Smooth muscle cell of the brain vasculature (primary cell): Measurements from ENCODE around the gene ZSCAN26.
"Not testable (repeated sequence)": the region's sequence is repeated elsewhere in the genome, so short reads cannot be mapped to it uniquely, and the experiment has no call there.

ENCODE experiments used
- DNase-seq: peaks from one replicate; pipeline ENCODE4 v3.0.0-alpha.2; 2012; ENCODE audit warnings: low read depth, low spot score

The ZSCAN26 gene

DNA sequence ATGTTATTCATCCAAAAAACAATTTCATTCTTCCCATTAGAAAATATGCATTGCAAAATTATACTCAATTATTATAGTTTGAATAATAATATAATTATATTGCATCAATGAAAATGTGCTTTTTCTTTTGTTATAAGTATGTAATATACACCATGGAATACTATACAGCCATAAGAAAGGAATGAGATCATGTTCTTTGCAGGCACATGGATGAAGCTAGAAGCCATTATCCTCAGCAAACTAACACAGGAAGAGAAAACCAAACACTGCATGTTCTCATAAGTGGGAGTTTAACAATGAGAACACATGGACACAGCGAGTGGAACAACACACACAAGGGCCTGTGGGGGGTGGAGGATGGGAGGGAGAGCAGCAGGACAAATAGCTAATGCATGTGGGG lies 9.9 kb upstream of the ZSCAN26 start:
- DNase-seq = no peak

DNA sequence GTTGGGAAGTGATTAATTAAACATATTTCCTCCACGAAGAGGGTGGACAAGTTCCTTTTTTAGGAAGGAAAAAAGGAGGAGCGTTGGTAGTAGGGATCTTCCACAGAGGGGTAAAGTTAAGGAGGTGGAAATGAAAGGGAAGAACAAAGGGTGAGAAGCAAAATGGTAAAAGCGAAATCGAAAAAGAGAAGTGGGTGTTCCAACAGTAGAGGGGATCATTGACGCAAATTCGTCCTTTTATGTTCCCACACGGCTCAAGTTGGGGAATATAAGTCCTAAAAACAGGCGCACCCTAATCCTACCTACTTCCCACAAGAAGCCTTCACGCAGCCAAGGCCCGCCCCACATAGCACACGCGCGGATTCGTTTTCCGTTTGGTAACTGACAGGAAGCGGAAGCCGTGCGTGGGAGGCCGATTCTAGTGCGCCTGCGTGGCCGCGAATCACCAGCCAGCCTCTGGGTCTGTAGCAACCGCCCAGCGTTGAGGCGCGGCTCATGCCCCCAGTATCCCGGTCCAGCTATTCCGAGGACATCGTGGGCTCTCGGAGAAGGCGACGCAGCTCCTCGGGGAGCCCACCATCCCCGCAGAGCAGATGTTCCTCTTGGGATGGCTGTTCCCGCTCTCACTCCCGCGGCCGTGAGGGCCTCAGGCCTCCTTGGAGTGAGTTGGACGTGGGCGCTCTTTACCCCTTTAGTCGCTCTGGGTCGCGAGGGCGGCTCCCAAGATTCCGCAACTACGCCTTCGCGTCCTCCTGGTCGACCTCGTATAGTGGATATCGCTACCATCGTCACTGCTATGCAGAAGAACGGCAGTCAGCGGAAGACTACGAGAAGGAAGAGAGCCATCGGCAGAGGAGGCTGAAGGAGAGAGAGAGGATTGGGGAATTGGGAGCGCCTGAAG lies 7.8 kb upstream of the ZSCAN26 start, which contains the start of gene NKAPL:
Gene NKAPL (plus strand): TSS at position 421 of the 901 bp plus-strand sequence. CDS start 75 bp downstream, at position 496.
- DNase-seq = no peak

DNA sequence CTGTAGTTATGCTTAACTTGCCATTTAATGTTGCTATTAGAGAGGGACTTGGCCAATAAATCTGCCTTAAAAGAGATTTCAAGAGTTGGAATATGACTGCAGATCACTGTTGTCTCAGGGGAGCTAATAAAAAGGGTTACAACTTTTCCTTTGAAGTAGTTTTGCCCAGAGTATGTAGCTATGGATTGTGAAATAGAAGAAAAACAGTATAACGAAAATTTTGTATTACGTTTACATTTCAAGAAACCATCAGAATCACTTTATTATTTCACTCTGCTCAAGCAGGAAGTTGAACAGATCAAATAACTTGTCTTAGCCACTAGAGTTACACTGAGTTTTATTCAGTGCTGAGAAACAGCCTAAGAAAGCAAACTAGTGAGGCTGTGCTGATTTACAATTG lies 3.0 kb upstream of the ZSCAN26 start:
- no peak for DNase-seq

DNA sequence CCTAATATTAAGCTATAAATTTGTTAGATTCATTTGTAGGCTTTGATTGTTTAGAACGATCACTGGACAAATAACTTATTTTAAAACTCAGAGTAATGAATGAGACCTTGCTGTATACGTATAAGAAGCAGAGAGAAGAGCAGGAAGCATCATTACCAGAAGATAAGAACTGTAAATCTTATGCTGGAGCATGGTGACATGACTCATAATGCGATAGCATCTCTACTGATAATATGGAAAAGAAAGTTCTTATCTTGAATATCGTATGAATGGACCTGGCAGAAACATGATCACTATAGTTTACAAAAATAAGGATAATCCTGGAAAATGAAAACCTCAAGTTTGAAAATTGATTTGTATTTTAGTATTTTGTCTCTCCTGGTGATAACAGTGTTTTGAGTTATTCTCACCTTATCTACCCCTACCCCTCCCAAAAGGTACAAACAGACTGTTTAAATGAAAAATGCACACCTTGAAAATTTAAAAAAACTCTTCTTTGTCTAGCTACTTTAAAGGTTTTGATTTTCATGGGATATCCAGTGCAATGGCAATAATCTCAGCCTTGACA lies 2.0 kb upstream of the ZSCAN26 start:
- no peak for DNase-seq

DNA sequence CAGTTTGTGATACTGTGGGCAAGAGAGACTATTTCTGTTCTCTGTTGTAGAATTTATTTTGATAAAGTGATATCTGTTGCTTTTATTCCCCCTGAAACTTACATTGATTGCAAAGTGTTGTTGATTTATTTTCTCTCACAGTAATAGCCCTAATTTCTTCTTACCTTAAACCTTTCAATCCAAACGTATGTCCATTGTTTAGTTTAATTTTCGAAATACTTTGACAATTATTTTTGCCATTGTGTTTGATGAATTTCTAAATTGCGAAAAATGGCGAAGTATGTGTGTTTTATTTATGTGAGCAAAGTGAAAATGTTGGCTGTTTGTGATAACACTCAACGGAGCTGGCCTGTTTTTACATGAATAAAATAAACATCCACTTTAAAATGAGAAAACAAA lies 381 bp upstream of the ZSCAN26 start:
- no peak for DNase-seq

DNA sequence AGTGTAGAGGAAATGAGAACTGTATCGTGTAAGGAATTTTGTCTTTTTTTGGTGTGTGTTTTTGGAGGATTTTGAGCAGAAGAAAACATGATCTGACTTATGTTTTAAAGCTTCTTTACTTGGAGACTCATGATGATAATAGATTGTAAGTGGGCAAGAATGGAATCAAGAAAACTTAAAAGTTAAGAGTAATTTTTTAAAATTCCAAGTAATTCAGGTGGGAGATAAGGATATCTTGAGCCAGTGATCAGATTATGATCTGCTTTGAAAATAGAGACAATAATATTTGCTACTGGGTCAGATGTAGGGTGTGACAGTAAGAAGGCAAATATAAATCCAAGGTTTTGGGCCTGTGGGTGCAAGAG lies 734 bp downstream of the ZSCAN26 start:
- DNase-seq = no peak

DNA sequence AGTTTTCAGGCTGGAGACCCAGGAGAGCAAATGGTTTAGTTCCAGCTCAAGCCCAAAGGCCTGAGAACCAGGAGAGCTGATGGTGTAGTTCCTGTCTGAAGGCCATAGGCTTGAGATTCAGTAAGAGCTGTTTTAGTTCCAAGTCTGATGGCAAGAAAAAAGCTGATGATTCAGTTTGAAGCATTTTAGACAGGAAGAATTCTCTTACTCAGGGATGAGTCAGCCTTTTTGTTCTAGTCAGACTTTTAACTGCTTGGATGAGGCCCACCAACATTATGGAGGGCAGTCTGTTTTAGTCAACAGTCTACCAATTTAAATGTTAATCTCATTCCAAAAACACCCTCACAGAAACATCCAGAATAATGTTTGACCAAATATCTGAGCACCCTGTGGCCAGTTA lies 2.5 kb downstream of the ZSCAN26 start:
- DNase-seq = no peak

DNA sequence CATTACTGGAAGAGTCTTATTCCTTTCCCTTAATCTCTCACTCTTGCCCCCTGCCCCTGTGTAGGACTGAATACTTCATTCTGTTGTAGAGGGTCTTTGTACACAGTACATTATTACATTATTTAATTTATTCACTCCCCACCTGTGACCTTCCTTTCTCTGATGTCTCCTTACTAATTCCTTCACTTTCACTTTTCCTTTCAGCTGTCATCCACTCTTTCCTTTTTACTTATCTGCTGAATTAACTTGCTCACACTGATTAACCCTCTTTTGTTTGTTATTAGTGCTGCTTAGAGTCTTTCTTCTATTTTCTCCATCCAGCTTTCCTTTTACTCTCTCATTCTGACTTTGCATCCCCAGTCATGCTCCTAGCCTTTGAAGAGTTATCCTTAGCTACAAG lies 7.9 kb downstream of the ZSCAN26 start:
- no peak for DNase-seq

DNA sequence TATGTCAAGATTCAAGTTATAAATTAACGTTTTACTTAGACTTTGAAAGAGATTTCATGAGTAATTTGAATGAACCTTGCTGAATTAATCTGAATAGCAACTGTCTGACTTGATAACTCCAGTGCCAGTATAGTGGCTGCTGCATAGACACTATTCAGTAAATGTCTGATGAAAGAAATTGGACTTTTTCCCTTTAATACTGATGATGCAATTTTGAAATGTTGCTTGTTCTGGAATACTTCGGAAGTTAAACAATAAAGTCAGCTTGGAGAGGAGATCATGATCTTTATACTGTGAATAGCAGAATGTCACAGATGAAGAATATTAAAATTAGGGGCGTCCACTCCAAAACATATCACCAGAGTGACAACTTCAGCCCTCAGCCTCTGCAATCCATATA lies 10.8 kb downstream of the ZSCAN26 start:
- DNase-seq = no peak

DNA sequence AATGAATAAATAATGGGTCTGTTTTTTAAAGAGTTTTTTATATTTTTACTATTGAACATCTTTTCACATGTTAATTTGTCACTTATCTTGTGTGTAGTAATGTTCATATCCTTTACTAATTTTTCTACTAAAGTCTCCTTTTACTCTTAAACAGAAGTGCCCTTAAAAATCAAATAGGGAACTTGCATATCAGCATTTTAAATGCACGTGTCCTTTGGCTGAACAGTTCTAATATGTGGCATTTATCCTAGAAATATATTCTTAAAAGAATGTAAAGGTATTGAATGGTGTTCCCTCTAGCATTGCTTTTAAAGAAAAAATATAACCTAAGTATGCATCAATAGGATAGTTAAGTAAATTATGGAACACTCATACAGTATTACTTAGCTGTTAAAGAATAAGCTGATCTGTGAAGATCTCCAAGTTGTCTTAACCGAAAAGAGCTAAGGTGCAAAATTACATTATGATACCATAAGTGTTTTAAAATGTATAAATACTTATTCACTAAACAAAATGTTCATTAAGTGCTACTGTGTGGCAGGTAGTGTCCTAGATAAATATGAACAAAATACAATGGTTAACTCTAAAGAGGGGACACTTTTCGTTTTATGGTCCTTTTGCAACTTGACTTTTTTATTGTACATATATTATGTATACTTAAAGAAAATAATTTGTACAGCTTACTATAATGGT lies 13.8 kb downstream of the ZSCAN26 start:
- DNase-seq = no peak

DNA sequence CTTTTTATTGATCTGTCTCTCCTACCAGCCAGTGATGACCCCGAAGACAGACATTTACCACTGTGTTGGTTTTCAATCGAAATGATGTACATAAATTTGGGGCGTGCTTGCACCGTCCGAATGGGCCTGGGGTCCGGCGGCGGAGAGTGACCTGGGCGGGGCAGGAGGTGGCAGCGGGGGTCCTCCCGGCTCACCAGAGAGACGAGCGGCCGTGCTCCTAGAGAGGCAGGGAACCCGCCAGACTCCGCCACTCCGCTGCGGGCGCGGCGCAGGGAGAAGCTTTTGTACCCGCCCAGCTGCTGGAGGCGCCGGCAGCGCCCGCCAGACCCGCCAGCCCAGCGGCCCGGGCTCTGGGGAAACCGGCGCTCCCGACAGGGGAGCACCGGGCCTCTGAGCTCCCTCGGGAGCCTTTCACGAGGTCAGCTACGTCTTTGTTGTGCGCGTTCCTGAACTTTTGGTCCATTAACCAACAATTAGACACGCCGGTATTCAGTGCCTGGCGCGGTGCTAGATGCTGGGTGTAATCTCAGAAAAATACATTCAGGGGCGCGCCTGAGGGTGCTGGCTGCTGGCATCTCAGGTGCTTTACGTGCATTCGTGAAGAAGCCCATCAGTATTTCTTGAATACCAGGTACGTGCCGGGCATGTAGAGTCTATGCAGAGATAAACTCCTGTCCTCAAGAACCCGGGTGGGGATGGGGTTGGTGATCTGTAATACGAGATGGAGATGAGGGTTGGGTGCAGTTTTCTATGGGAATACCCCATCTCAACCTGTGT lies 14.5 kb downstream of the ZSCAN26 start, which contains the start of gene PGBD1:
Gene PGBD1 (plus strand): TSS at position 285 of the 777 bp plus-strand sequence. CDS start 2,242 bp downstream, outside the sequence.
- peak; percentile 39 for DNase-seq

DNA sequence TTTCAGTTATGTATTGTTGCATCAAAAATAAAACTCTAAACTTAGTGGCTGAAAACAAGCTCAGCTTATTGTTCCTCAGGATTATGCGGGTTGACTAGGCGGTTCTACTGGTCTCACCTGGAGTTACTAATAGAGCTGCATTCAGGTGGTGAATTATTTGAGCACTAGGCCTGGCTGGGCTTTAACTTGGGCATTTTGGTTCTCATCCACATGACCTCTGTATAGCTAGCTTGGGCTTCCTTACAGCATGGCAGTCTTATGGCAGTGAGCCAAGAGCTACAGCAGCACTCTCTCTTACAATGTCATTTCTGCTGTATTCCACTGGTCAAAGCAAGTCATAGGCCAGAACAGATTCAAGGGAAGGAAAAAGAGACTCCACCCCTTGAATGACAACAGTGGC lies 16.0 kb downstream of the ZSCAN26 start:
- DNase-seq = no peak

DNA sequence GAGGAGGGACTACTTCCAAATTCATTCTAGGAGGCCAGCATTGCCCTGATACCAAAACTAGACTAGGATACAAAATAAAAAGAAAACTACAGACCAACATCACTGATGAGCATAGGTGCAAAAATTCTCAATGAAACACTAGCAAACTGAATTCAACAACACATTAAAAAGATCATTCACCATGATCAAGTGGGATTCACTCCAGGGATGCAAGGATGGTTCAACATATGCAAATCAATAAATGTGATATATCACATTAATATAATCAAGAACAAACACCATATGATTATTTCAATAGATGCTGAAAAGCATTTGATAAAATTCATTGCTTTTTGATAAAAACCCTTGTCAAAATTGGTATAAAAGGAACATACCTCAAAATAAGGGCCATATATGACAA lies 24.6 kb downstream of the ZSCAN26 start:
- DNase-seq = no peak

DNA sequence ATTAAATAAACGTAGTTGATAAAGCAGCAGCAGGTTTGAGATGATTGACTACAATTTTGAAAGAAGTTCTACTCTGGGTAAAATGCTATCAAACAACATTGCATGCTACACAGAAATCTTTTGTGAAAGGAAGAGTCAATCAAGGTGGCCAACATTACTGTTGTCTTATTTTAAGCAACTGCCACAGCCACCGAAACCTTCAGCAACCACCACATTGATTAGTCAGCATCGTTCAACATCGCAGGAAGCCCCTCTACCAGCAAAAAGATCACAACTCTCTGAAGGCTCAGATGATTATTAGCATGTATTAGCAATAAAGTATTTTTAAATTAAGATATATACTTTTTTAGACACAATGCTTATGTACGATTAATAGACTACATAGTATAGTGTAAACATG lies 28.4 kb downstream of the ZSCAN26 start:
- DNase-seq = no peak

DNA sequence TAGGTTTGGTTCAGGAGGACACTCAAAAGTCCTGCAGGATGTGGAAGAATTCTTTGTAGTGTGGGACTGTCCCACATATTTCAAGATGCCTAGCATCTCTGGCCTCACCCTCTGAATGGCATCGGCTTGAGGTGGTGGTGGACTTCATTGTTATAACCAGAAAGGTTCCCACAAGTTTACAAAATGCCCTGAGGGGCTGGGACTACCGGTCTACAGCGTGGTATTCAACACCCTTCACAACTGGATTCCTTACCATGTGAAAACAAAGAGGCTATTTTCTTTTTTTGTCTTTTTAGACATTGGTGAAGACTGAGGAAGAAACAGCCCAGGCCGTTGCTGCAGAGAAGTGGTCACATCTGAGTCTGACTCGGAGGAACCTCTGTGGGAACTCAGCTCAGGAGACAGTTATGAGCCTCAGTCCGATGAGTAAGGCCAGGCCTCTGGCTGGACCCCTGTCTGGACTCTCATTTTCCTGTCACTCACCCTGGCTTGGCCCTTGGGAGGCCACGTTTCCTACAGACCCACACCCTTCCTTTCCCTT lies 29.6 kb downstream of the ZSCAN26 start:
- no peak for DNase-seq

DNA sequence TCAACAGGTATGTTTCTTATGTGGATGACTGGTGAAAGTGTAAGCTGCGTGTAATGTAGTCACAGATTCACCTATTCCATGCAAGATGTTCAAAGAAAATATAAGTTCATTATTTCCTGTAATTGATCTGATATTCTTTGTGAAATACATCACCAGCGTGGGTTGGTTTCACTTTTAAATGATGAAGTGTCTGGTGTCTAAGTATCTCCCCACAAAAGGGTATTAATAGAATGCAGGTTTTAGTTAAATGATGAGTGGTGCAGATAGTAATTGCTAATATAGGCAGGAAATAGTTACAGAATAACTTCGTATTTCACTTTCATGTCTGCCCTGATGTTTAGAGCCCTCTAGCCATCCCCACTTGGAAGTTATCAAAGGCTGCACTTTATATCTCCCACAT lies 36.6 kb downstream of the ZSCAN26 start:
- no peak for DNase-seq

DNA sequence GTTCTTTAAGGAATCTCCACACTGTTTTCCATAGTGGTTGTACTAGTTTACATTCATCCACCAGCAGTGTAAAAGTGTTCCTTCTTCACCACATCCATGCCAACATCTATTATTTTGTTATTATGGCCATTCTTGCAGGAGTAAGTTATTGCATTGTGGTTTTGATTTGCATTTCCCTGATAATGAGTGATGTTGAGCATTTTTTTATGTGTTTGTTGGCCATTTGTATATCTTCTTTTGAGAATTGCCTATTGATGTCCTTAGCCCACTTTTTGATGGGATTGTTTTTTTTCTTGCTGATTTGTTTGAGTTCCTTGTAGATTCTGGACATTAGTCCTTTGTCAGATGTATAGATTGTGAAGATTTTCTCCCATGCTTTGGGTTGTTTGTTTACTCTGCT lies 39.4 kb downstream of the ZSCAN26 start:
- not testable (repeated sequence) for DNase-seq

DNA sequence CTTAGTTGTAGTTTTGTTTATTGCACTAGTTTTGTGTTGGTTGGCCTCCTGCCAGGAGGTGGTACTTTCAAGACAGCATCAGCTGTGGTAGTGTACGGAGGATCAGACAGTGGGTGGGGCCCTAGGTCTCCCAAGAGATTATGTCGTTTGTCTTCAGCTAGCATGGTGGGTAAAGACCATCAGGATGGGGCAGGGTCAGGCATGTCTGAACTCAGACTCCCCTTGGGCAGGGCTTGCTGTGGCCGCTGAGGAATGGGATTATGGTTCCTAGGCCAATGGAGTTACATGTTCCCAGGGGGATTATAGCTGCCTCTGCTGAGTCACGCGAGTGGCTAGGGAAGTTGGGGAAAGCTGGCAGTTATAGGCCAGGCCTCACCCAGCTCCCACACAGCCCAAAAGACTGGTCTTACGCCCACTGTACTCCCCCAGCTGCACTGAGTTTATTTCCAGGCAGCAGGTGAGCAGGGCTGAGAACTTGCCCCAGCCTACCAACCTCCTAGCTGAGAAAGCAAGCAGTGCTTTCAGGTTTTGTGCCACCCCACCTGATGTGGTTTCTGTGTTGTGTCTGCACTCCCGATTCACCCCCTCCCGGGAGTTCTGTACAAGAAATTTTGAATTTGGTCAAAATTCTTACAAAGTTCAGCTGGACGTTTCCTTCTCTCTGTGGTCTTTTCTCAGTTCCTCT lies 44.3 kb downstream of the ZSCAN26 start:
- no peak for DNase-seq

DNA sequence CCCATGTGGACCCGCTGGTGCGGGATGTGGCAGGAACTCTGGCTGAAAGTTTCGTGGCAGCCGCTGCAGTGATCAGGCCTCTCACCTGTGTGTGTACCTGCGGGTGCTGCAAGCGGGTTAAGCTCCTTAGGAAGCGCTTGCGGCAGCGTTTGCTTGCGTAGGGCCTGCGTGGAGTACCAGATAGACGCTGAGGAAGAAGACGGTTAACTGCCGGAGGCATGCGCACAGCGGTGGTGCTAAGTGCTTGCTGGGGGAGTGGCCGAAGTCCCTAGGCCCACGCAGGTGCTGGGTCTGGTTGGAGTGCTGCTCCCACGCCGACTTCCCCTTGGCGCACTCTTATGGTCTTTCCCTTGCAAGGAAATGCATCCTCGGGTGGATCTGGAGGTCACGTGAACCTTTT lies 46.0 kb downstream of the ZSCAN26 start:
- DNase-seq = no peak

DNA sequence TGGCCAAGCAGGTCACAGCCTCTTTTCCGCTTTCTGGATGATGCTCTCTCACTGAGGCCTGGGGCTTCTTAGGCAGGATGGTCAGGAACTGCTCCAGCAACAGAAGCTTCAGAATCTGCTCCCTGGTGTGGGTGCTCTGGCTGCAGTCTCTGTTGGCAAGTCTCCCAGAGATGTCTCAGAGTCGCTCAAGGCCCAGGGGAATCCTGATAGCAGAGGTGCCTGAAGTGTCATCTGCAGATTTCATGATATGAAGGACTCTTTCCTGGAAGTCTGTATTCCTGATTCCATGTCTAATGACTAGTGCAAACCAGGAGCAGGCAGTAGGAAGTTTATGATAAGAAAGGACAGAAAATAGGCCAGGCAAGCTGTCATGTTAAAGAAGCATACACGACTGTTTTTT lies 48.7 kb downstream of the ZSCAN26 start:
- DNase-seq = no peak

DNA sequence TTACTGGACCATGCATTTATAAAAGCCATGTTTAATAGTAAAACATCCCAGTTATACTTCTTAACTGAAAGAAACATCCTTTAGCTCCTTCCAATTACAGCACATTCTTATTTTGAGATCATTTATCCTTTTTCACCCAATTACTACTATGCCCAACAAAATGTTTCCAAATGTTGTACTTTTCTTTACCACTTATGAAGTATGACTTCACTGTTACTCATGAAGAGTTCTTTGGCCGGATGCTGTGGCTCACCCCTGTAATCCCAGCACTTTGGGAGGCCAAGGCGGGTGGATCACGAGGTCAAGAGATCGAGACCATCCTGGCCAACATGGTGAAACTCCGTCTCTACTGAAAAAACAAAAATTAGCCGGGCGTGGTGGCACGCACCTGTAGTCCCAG lies 50.9 kb downstream of the ZSCAN26 start:
- not testable (repeated sequence) for DNase-seq
